H9 (cell line): Measurements from ENCODE around the gene PDPK1. TPM values are rescaled to one million over a fixed set of nuclear protein-coding genes. Genes with fewer than 3 reads are reported as not detected.
A peak's percentile ranks its signal among the peaks of the same experiment; 100 is the strongest.

Source experiments
- DNase-seq: peaks from one replicate; pipeline ENCODE4 v3.0.0-alpha.2; 2017
- H2AFZ ChIP-seq: one replicate; pipeline ENCODE4 v1.6.1; 2013; ENCODE audit warnings: mild to moderate bottlenecking, low read length, control low read depth, moderate library complexity
- H2AK5ac ChIP-seq: 2 replicates; pipeline ENCODE4 v1.6.1; 2013; ENCODE audit warnings: low read length, control low read depth, mixed read lengths; ENCODE audit not compliant: insufficient read length
- H2BK120ac ChIP-seq: one replicate; pipeline ENCODE4 v1.6.1; 2013; ENCODE audit warnings: low read depth, mild to moderate bottlenecking, low read length, control low read depth, inconsistent platforms; ENCODE audit not compliant: poor library complexity, severe bottlenecking
- H2BK12ac ChIP-seq: 2 replicates; pipeline ENCODE4 v1.6.1; 2013; ENCODE audit warnings: low read length, control low read depth, mixed read lengths, low read depth; ENCODE audit not compliant: insufficient read length
- H2BK15ac ChIP-seq: 2 replicates; pipeline ENCODE4 v1.6.1; 2013; ENCODE audit warnings: low read depth, low read length, control low read depth
- H2BK20ac ChIP-seq: one replicate; pipeline ENCODE4 v1.6.1; 2013; ENCODE audit warnings: low read depth, mild to moderate bottlenecking, low read length, control low read depth, inconsistent platforms; ENCODE audit not compliant: poor library complexity, severe bottlenecking
- H2BK5ac ChIP-seq: 2 replicates; pipeline ENCODE4 v1.6.1; 2013; ENCODE audit warnings: low read length, control low read depth, mixed read lengths; ENCODE audit not compliant: insufficient read length
- H3K14ac ChIP-seq: 2 replicates; pipeline ENCODE4 v1.6.1; 2013; ENCODE audit warnings: low read length, control low read depth; ENCODE audit not compliant: insufficient read depth
- H3K18ac ChIP-seq: 2 replicates; pipeline ENCODE4 v1.6.1; 2013; ENCODE audit warnings: low read depth, mild to moderate bottlenecking, mixed read lengths, low read length, control low read depth; ENCODE audit not compliant: insufficient read length
- H3K23ac ChIP-seq: 2 replicates; pipeline ENCODE4 v1.6.1; 2013; ENCODE audit warnings: low read length, control low read depth, mixed read lengths, low read depth; ENCODE audit not compliant: insufficient read length
- H3K23me2 ChIP-seq: 2 replicates; pipeline ENCODE4 v1.6.1; 2013; ENCODE audit warnings: low read depth, mild to moderate bottlenecking, mixed read lengths, low read length, control low read depth; ENCODE audit not compliant: insufficient read length, poor library complexity, severe bottlenecking
- H3K27ac ChIP-seq: 2 replicates; pipeline ENCODE4 v1.5.1; 2013; ENCODE audit warnings: low read length, control low read depth, mixed read lengths, low read depth; ENCODE audit not compliant: insufficient read length
- H3K27me3 ChIP-seq: 2 replicates; pipeline ENCODE4 v1.6.1; 2013; ENCODE audit warnings: low read length, control low read depth, inconsistent platforms; ENCODE audit not compliant: insufficient read depth
- H3K4ac ChIP-seq: 2 replicates; pipeline ENCODE4 v1.6.1; 2013; ENCODE audit warnings: low read depth, mild to moderate bottlenecking, control low read depth, inconsistent platforms, low read length, moderate library complexity
- H3K4me1 ChIP-seq: 2 replicates; pipeline ENCODE4 v1.6.1; 2013; ENCODE audit warnings: low read length, control low read depth, inconsistent platforms; ENCODE audit not compliant: insufficient read depth
- H3K4me2 ChIP-seq: 2 replicates; pipeline ENCODE4 v1.6.1; 2013; ENCODE audit warnings: low read length, control low read depth, mixed read lengths; ENCODE audit not compliant: insufficient read length, insufficient read depth
- H3K56ac ChIP-seq: 2 replicates; pipeline ENCODE4 v1.6.1; 2013; ENCODE audit warnings: low read depth, mild to moderate bottlenecking, mixed read lengths, low read length, control low read depth; ENCODE audit not compliant: insufficient read length
- H3K79me1 ChIP-seq: 2 replicates; pipeline ENCODE4 v1.6.1; 2013; ENCODE audit warnings: low read depth, mild to moderate bottlenecking, moderate library complexity, low read length, control low read depth, inconsistent platforms; ENCODE audit not compliant: insufficient read depth, poor library complexity, severe bottlenecking
- H3K79me2 ChIP-seq: 2 replicates; pipeline ENCODE4 v1.6.1; 2013; ENCODE audit warnings: low read length, control low read depth, inconsistent platforms; ENCODE audit not compliant: insufficient read depth
- H3K9ac ChIP-seq: 2 replicates; pipeline ENCODE4 v1.6.1; 2013; ENCODE audit warnings: low read length, control low read depth, mixed read lengths; ENCODE audit not compliant: insufficient read length; ENCODE audit errors: extremely low read depth
- H3K9me3 ChIP-seq: one replicate; pipeline ENCODE4 v1.6.1; 2013; ENCODE audit warnings: low read depth, low read length, inconsistent platforms; ENCODE audit not compliant: control insufficient read depth
- H3T11ph ChIP-seq: one replicate; pipeline ENCODE4 v1.6.1; 2013; ENCODE audit warnings: mild to moderate bottlenecking, low read length, control low read depth, inconsistent platforms
- H4K20me1 ChIP-seq: one replicate; pipeline ENCODE4 v1.6.1; 2013; ENCODE audit not compliant: control insufficient read depth, insufficient read length, insufficient read depth
- H4K5ac ChIP-seq: 2 replicates; pipeline ENCODE4 v1.6.1; 2013; ENCODE audit warnings: low read depth, mild to moderate bottlenecking, mixed read lengths, low read length, control low read depth; ENCODE audit not compliant: insufficient read length
- H4K8ac ChIP-seq: replicated peaks from 2 replicates; pipeline ENCODE4 v1.6.1; 2013; ENCODE audit warnings: low read length, control low read depth, mixed read lengths, low read depth; ENCODE audit not compliant: insufficient read length
- H4K91ac ChIP-seq: 2 replicates; pipeline ENCODE4 v1.6.1; 2013; ENCODE audit warnings: low read depth, mild to moderate bottlenecking, moderate library complexity, mixed read lengths, low read length, control low read depth; ENCODE audit not compliant: insufficient read length
- H3K27ac Mint-ChIP-seq, 3 experiments: 2 replicates in 2 of 3; 3 replicates in 1 of 3; pipeline ENCODE4 v1.8.0; 2020 to 2021; ENCODE audit warnings: mixed read lengths in 3 of 3, mild to moderate bottlenecking in 1 of 3, moderate library complexity in 1 of 3
- H3K27me3 Mint-ChIP-seq: 2 replicates; pipeline ENCODE4 v1.8.0; 2021; ENCODE audit warnings: low read depth, mild to moderate bottlenecking, moderate library complexity, mixed read lengths
- H3K36me3 Mint-ChIP-seq, 3 experiments: 2 replicates in 2 of 3; 3 replicates in 1 of 3; pipeline ENCODE4 v1.8.0; 2020 to 2021; ENCODE audit warnings: low read depth in 3 of 3, mixed read lengths in 3 of 3; ENCODE audit not compliant: insufficient read depth in 1 of 3
- H3K4me1 Mint-ChIP-seq, 2 experiments: 2 replicates each; pipeline ENCODE4 v1.8.0; 2020; ENCODE audit warnings: mixed read lengths in 2 of 2
- H3K4me3 Mint-ChIP-seq, 2 experiments: 2 replicates in 1 of 2; 3 replicates in 1 of 2; pipeline ENCODE4 v1.8.0; 2020 to 2021; ENCODE audit warnings: mild to moderate bottlenecking in 2 of 2, mixed read lengths in 2 of 2, moderate library complexity in 1 of 2
- H3K9me3 Mint-ChIP-seq, 2 experiments: 2 replicates in 1 of 2; 3 replicates in 1 of 2; pipeline ENCODE4 v1.8.0; 2020; ENCODE audit warnings: mild to moderate bottlenecking in 2 of 2, mixed read lengths in 2 of 2, moderate library complexity in 1 of 2
- CTCF ChIP-seq: fragments of 200-600 bp; sonication (generic); conservative IDR thresholded peaks from 3 replicates; pipeline ENCODE4 v1.8.0; 2021; ENCODE audit warnings: antibody characterized with exemption, mild to moderate bottlenecking
- WGBS: extraction: QIAGEN DNeasy Blood & Tissue Kit; methylation state at CpG from one replicate; pipeline ENCODE4 v1.1.7; 2013; ENCODE audit warnings: missing lambda C conversion rate, low lambda C conversion rate, mixed read lengths; ENCODE audit not compliant: insufficient read length; ENCODE audit errors: extremely low coverage; 5-methylcytosine and 5-hydroxymethylcytosine counted together
- total RNA-seq: library from RNA; stranded (reverse); gene quantifications from 2 replicates; pipeline ENCODE4 v1.2.1, GENCODE V29; 2021

The PDPK1 gene
- total RNA-seq, 1 experiment from 2014 or later: 32.8 TPM

GRCh38 chr16:2520097-2520783, 17.6 kb upstream of the PDPK1 start, which contains the start of gene AMDHD2:
AMDHD2 (plus strand) TSS chr16:2520371; CDS start chr16:2520459, 88 bp downstream.
- H3K23ac ChIP-seq: no peak within 1 kb of the TSS
- peak within 1 kb of the TSS; percentile 63 for H3K9ac ChIP-seq
- Mint-ChIP-seq H3K36me3 (peaks cover 6 to 43% (median 29%) of the 10 kb centered on the region in 3 experiments; a peak in 6 of 7 replicates), H3K4me1 (peaks cover 24 to 33% of the 10 kb centered on the region in 2 experiments), H3K27ac (peak within 1 kb of the TSS; percentile 95 to 97 (median 96)), H3K9me3 (no peaks in the 10 kb centered on the region), H3K4me3 (peak within 1 kb of the TSS; percentile 79 to 88), H3K27me3 (no peaks in the 10 kb centered on the region; the same call in 1 of the 2 replicates)
- H2AK5ac ChIP-seq: no peak within 1 kb of the TSS
- no peaks in the 10 kb centered on the region for H3K4me1 ChIP-seq
- no peak within 1 kb of the TSS for H3K18ac ChIP-seq
- no peaks in the 10 kb centered on the region for H3K9me3 ChIP-seq
- WGBS: no CpG with 5 or more reads among the region's 83 CpGs
- peaks cover 28% of the 10 kb centered on the region; the same call in 1 of the 2 replicates for H3K79me2 ChIP-seq
- no peak within 1 kb of the TSS for H2BK12ac ChIP-seq
- no peak within 1 kb of the TSS for H4K8ac ChIP-seq
- no peak within 1 kb of the TSS for H2AFZ ChIP-seq
- peak within 1 kb of the TSS; percentile 75 for H3K4me2 ChIP-seq
- no peak within 1 kb of the TSS for H3K56ac ChIP-seq
- no peak within 1 kb of the TSS for H3K27ac ChIP-seq
- H4K20me1 ChIP-seq: no peaks in the 10 kb centered on the region
- H3K14ac ChIP-seq: peak within 1 kb of the TSS; percentile 73; the same call in 1 of the 2 replicates
- H4K91ac ChIP-seq: no peak within 1 kb of the TSS
- H3K79me1 ChIP-seq: peaks cover 9% of the 10 kb centered on the region
- H4K5ac ChIP-seq: no peak within 1 kb of the TSS
- no peak within 1 kb of the TSS for H3T11ph ChIP-seq
- no peaks in the 10 kb centered on the region for H3K27me3 ChIP-seq
- H2BK15ac ChIP-seq: no peak within 1 kb of the TSS
- no peak within 1 kb of the TSS for H2BK5ac ChIP-seq
- no peak for TF ChIP-seq CTCF
- H3K23me2 ChIP-seq: peaks cover 7% of the 10 kb centered on the region
- no peak within 1 kb of the TSS for H2BK120ac ChIP-seq
- no peak within 1 kb of the TSS for H2BK20ac ChIP-seq
- peak; percentile 89 for DNase-seq
- H3K4ac ChIP-seq: no peak within 1 kb of the TSS; the same call in 1 of the 2 replicates
